NCI-H2081 treated with DMSO at 0.1 percent for 48 hours (cell line): ENCODE data around the gene IFT122.

ENCODE experiments used
- DNase-seq: peaks from one replicate; lab custom pipeline; 2025; lab: John Stamatoyannopoulos, UW

IFT122 gene

DNA sequence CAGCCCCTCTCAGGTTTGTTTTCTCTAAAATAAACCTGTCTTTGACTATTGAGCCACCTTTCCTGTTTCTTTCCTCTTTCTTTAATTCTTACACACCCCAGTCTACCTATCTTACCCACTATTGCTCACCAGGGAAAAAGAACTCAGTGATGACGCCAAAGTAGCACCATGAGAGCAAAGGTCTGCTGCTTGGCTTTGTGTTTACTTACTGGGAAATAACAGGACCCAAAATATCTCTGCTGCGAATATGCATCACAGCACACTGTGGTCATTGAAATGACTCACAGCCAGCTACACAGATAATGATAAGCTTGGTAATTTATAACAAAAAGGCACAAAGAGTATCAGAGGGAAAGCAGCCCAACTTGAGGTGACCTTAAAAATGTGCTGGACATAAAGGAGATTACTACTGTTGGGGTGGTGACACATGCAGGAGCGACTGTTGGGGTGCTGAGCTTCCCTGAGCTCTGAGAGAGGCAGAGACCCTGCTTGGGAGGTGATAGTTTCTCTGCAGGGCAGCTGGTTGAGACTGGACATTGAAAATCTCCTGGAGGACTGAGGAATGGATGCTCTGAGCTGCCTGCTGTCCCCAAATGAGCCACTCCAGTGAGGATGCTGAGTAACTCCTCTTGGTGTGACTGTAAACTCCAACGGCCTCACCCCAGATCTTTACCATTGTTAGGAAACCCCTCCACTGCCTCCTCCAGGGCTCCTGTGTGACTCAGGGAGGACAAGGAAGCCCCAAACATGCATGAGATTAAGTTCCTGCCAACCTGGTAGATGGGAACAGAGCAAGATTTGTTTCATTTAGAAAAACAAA, 26.1 kb upstream of the IFT122 start:
- DNase-seq, result no peak

DNA sequence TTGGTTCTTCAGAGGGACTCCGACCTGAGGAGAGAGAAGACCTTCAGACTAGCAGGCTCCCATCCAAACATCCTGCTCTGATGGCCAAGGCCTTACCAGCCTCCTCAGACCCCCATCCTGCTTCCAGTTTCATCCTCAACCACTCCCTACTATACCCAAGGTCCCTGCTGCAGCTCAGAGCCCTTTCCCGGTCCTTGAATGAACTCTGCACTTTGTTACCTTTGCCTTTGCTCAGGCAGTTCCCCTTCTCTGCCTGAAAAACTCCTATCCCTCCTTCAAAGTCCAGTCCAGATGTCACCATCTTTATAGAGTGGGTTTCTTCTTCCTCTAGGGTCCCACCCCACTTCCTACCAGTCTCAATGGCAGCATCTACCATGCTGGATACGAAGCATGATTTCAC, 24.6 kb upstream of the IFT122 start:
- DNase-seq, result no peak

DNA sequence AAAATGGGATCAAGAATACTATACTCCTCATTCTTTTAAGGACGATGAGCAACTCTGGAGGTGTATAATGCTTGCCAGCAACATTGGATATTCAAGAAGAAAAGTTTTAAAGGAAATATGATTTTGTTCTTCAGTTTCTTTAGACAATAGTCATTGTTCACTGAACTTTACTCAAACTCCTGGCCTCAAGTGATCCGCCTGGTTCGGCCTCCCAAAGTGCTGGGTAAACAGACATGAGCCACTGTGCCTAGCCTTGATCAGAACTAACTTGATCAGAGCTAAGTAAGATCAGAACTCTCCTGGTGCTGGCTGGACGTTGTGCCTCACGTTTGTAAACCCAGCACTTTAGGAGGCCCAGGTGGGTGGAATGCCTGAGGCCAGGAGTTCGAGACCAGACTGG, 24.2 kb upstream of the IFT122 start:
- DNase-seq, result no peak

DNA sequence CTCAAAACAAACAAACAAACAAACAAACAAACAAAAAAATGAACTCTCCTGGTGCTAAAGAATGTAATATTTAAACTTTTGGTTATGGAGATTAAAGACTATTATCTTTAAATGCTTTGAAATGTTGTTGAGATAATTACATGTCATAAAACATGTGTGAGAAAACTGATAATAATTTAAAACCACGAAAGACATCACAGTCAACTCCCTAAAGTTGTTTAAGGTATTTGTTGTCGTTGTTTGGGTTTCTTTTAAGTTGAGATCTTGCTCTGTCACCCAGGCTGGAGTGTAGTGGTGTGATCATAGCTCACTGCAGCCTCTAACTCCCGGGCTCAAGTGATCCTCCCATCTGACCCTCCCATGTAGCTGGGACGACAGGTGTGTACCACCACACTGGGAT, 23.6 kb upstream of the IFT122 start:
- DNase-seq, result no peak

DNA sequence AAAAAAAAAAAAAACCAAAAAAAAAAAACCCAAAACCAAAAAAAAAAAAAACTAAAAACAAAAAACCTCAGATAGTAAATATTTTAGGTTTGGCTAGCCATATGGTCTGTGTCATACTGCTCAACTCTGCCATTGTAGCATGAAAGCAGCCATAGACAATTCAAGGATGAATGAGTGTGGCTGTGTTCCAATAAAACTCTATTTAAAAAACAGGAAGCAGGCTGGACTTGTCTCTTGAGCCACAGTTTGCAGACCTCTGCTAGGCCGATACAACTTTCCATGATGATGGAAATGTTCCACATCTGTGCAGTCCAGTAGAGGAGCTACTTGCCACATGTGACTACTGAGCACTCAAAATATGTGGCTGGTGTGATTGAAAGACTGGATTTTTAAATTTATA, 22.7 kb upstream of the IFT122 start:
- no peak for DNase-seq

DNA sequence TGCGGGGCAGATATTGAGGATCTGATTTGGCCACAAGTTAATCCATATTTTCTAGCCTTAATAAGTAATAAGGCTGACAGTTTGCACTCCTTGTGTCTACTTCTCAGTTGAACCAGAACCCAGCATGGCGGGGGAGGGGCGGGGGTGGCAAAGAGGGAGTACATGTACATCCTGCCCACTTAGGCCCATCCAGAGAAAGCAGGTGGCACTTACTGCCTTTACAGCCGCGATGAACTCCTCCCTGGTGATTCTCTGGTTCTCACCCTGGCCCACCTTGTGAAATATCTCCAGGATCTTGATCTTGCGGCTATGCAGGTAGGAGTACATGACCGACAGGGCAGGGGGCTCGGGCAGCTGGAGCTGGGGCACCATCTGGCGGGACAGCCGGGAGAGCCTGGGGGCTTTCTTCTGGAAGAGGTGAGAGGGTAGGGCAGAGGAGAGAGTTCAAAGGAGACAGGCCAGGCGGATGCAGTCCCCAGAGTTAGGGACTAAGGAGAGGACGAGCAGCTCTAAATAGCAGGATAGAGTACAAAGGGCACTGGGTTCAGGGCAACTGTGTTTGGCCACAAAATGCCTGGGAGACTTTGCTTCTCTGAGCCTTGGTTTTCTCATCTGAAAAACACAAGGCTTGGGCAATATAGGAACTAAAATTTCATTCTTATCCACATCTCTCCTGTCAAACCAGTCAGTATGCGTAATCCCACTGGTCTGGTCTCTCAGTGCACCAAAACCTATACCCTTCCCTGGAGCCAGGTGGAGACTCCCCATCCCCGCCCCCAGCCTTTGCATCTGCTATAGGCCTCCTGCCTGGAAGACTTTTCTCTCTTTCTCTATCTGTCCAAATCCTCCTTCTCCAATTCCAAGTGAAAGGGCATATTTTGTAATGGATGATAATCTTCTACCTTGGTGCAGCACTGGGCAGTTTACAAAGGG, 21.7 kb upstream of the IFT122 start:
- no peak for DNase-seq

DNA sequence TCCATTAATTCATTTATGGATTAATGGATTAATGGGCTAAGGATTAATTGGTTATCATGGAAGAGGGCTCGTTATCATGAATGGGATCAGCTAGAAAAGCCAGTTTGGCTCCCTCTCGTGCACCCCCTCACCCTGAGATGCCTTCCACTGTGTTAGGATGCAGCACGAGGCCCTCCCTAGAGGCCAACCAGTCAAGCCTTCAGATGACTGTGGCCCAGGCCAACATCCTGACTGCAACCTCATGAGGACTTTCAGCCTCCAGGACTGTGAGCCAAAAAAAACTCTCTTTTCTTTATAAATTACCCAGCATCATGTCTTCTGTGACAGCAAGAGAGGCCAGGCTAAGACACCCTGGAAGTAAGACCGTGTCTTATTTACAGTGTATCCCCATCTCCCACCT, 20.5 kb upstream of the IFT122 start:
- no peak for DNase-seq

DNA sequence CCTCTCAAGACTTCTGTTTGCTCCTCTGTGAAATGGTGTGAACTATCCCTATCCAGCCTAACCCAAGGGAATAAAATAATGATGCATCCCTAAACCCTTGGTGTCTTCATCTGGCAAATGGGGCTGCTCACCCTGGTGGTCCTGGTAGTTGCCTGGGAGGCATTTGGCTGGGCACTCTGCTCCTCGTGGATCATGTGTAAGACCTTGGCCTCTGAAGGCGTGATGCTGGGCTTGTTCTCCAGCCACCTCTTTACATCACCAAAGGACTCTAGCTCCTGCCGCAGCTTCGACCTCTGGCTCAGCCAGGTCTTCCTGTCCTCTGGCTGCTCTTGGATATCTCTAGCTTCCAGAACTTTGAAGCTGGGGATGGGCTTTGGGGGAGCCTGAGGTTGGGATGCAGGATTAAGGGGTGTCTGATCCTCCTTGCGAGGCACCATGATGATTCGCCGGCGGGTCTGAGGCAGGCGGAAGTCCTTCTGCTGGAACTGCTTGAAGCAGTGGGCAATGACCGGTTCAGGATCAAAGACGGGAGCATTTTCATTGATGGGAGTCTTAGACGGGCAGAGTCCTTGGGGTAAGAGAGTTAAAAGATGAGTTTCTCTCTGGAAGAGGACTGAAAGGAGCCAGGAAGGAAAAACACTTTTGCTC, 18.7 kb upstream of the IFT122 start:
- DNase-seq, result no peak

DNA sequence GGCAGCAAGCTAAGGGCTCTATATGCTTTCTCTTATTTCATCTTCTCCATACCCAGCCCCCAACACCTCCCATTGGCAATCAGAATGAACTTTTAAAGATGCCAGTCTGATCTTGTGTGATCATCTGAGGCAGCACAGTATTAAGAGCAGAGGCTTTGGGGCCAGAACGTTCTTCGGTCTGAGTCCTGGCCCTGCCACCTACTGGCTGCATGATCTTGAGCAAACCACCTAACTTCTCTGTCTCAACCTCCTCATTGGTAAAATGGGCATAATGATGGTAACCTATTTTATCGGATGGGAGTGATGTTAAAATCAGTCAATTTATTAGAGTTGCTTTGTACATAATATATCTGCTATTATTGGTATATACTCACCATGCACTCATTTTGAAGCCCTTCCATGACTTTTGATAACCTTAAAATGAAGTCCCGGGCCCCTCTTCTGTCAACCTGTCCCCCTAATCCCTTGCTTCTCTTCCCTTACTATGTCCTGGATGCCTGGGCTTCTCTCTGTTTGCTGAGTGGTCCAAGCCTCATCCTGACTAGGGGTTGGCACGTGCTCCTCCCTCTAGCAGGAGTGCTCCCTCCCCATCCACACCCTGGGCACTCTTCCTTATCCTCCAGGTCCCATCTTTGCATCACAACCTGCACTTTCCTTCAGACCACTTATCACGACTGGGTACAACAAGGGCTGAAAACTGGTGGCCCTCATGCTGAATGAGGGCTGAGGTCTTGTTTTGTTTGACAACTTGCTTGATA, 17.9 kb upstream of the IFT122 start:
- DNase-seq, result no peak

DNA sequence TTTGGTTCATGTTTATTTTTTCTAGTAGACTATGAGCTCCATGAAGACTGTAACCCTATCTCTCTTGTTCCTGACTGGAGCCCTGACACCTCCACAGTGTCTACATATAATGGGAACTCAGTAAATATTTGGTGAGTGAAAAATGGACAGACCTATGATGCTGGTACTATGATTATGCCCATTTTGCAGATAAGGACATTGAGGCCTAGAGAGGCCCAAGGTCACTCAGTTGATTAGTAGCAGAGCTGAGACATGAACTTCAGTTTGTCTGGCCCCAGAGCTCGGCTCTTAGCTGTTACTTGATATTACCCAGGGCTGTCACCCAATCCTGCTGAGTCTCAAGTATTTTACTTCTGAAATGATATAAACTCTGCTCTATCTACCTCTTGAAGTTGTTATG, 17.1 kb upstream of the IFT122 start:
- DNase-seq, result no peak

DNA sequence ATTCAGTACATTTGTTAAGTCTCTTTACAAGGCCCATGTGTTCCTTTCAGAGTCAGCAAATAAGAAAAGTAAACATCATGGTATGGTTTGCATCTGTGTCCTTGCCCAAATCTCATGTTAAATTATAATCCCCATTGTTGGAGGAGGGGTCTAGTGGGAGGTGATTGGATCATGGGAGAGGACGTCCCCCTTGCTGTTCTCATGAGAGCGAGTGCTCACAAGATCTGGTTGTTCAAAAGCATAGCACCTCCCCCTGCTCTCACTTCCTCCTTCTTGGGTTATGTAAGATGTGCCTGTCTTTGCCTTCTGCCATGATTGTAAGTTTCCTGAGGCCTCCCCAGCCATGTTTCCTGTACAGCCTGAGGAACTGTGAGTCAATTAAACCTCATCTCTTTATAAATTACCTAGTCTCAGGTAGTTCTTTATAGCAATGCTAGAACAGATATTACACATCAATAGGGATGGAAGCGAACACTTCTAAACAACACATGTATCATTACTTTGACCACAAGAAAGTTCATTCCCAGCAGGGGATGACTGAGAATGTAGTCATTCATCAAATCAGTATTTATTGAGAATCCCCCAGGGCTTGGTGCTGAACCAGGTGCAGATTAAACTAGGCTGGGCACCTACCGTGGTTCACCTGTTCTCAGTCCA, 15.7 kb upstream of the IFT122 start:
- DNase-seq, result no peak

DNA sequence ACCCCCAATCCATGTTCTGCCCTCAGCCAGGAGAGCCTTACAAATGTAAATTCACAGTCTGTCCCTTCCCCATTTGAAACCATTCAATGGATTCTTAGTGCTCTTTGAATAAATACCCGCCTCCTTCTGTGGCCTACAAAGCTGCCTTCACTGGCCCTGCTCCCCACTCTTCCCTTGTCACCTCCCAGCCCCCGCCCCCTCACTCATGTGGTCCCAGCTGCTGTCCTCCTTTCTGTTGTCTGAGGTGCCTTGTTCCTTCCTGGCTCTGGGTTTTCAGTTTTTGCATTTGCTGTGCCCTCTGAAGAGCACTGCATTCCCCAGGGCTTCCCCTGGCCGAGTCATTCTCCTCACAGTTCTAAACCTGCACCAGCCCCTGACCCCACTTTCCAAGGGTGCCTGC, 14.8 kb upstream of the IFT122 start:
- no peak for DNase-seq

DNA sequence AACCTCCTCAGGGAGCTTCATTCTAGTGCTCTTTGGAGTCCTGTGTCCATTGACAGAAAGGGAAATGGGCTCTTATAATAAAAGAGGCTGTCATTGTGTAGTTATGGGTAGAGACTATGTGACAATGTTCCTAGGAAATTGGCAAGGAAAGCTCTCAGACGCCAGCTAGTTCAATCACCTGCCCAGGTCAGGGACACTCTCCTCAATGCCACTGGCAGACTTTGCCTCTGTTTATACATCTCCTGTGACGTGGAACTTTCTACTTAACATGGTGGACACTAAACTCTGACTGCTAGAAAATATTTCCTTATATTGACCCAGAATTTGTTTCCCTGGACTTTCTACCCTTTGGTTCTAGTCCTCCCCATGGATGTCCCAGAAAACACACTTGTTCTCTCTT, 14.4 kb upstream of the IFT122 start:
- DNase-seq, result no peak

DNA sequence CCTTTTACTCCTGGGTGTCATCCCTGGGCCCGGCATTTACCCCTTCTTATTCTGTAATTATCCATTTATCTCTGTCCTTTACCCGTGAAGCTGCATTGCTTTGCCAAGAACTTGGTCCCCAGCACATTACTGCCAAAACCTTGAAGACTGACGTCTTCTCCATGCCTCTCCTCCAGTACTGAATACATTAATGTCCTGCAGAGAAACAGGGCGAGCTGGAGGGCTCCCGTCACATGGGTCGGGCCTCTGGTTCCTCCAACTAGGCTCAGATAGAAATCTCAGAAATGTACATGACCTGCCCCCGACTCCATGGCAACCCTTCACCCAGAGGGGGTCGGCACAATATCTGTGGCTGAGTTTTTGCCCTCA, 12.0 kb upstream of the IFT122 start:
- no peak for DNase-seq

DNA sequence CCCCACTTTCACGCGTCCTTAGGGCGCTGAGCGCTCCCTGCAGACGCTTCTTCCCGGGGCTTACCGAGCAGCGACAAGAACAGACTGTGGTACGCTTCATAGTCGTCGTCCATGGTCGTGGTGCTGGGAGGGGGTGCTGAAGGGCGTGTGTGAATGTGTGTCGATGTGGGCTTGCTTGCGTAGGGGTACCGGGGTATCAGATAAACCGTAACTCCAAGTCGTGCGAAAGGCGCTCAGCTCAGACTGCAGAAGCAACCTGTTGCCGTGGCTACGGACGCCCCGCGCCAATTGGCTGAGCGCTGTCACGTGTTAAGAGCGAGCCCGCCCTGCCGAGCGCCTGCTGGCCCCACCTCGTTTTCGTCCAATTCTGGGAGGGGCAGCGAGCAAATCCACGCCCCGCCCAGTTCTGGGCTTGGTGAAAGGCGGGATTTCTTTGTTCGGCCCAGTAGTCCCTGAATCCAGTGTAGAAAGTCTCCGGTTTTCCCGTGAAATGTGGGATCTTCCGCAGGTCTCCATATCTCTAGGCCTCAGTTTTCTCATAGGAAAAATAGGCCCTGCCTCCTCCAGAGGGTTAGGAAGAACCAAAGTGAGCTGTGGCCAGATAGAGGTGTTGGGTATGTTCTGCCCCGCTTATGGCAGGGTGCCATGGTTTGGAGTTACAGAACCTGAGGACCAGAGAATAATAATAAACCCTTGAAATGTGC, 11.5 kb upstream of the IFT122 start, which contains the start of gene EFCAB12:
Gene EFCAB12 (minus strand): TSS at position 261 of the 704 bp plus-strand sequence. CDS start 148 bp downstream, at position 113.
- DNase-seq, result peak; percentile 86

DNA sequence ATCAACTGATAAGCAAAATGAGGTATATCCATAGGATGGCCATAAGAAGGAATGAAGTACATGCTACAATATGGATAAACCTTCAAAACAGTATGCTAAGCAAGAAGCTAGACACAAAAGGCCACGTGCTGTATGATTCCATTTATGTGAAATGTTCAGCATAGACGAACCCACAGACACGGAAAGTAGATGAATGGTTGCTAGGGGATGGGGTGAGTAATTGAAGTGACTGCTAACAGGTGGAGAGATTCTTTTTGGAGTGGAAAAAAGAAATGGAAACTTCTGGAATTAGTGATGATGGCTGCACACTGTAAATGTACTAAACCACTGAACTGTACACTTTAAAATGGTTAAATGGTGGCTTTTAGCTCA, 11.0 kb upstream of the IFT122 start:
- no peak for DNase-seq

DNA sequence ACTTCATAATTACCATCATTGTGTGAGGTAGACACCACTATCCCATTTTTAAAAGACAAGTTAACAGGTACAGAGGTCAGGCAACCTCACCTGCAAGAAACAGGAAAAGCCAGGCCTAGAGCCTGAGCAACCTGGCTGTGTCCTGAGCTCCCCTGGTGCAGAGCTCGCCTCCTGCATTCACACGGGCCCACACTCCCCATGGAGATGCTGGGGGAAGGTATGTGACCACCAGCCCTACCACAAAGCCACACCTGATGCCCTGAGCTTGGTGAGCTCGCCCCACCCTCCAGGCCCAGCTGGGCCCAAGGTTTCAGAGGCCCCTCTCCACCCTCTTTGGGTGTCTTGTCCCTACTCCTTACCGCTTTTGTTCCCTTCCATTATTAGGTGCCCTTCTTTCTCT, 10.4 kb upstream of the IFT122 start:
- no peak for DNase-seq

DNA sequence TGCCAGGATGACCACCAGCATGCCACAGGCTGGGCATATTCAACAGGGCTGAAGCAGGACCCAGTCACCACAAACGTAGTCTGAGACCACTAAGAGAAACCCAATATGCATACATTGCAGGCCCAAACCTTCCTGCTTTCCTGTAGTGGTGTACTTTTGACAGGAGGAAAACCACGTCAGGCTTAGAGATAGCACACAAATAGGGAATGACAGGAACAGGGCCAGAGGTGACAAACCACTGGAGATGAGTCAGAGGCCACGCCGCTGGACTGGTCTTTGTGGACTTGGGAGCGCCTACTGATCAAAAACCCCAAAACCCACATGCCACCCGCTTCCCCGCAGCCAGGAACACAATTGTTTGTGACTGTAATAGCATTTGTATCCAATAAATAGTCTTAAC, 8.0 kb upstream of the IFT122 start:
- DNase-seq, result no peak

DNA sequence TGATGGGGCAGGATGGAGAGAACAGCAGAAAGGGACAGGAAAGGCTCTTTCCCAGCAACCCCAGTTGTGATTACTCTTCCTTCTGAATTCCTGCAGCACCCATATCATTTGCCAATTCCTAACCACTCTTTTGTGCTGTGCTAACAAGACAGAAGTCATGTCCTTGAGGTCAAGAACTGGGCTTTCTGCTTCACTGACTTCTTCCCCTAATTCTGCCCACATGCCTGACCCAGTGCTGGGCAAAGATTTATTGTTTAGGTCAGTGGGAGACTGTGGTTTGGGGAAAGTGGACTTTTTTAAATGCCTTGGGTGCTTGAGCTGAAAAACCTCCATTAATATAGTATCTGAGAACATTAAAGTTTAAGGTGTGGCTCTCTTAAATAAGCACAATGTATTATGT, 7.4 kb upstream of the IFT122 start:
- no peak for DNase-seq

DNA sequence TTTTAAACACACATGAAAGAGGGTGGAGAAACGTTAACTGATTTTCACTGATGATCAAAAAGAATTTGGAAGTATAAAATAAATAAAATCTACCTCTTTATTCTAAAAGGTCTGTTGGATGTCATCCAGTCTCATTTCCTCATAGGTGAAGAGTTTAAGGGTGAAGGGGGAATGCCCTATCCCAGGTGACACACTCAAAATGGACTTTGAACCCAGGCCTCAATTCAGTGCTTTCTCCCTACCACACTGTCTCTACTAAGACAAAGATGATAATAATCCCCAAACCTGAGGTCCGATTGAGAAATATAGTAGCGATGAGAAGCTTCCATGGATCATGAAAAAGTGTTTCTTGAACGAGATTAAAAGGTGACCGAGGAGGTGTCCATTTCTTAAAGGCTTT, 6.5 kb upstream of the IFT122 start:
- no peak for DNase-seq

DNA sequence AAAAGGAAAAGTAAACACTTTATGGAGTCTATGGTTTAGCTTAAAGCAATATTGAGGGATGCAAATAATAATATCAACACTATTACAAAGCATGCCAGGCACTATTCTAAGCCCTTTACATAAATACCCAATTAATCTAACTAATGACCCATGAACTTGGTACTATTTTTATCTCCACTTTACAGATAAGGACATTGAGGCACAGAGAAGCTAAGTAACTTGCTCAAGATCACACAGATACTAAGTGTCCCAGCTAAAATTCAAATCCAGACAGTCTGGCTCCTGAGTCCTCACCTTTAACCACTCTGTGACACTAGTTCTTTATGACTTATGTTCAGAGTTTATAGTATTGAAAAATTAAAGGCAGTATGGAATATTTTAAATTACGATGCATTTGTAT, 5.9 kb upstream of the IFT122 start:
- DNase-seq, result no peak
